Activated CD4-positive, CD25-positive, alpha-beta regulatory T cell treated with anti-CD3 and anti-CD28 coated beads, Interleukin-2, amount 50 U/mL, for 24 hours (primary cell): ENCODE measurements around the gene ARMH3.
A peak's percentile ranks its signal among the peaks of the same experiment; 100 is the strongest.

Experiments
- ATAC-seq, 2 donors: fragments of 150-1000 bp; cut with Tn5 transposase; one replicate each; pipeline ENCODE4 v1.10.0; 2021; ENCODE audit warnings: mild to moderate bottlenecking in 1 of 2, moderate library complexity in 1 of 2

ARMH3 gene

GRCh38 chr10:101938305-101939007 lies 117.5 kb downstream of the ARMH3 start:
- ATAC-seq, result no peak

- ATAC-seq, result no peak
Measured at GRCh38 chr10:101935431-101935830, 120.5 kb downstream of the ARMH3 start.

GRCh38 chr10:101934686-101935305 lies 121.2 kb downstream of the ARMH3 start:
- ATAC-seq, result no peak

- ATAC-seq, result no peak
Measured at GRCh38 chr10:101933976-101934375, 122.0 kb downstream of the ARMH3 start.

- peak; percentile 83 to 96 for ATAC-seq
Measured at GRCh38 chr10:101932183-101932582, 123.8 kb downstream of the ARMH3 start.

- no peak for ATAC-seq
Measured at GRCh38 chr10:101925027-101925426, 130.9 kb downstream of the ARMH3 start.

- no peak for ATAC-seq
Measured at GRCh38 chr10:101923256-101923655, 132.7 kb downstream of the ARMH3 start.

- ATAC-seq, result no peak
Measured at GRCh38 chr10:101922846-101923245, 133.1 kb downstream of the ARMH3 start.

GRCh38 chr10:101920546-101920945 lies 135.4 kb downstream of the ARMH3 start:
- ATAC-seq, result no peak

- ATAC-seq, result no peak
Measured at GRCh38 chr10:101919026-101919770, 136.8 kb downstream of the ARMH3 start.

- ATAC-seq, result no peak
Measured at GRCh38 chr10:101912561-101913179, 143.3 kb downstream of the ARMH3 start.

GRCh38 chr10:101906586-101907183 lies 149.3 kb downstream of the ARMH3 start:
- peak; percentile 62 to 67 for ATAC-seq

GRCh38 chr10:101905251-101905650 lies 150.7 kb downstream of the ARMH3 start:
- ATAC-seq, result no peak

- peak; percentile 36 to 43 for ATAC-seq
Measured at GRCh38 chr10:101903827-101904550, 152.0 kb downstream of the ARMH3 start.

- no peak for ATAC-seq
Measured at GRCh38 chr10:101902820-101903145, 153.2 kb downstream of the ARMH3 start.

- no peak for ATAC-seq
Measured at GRCh38 chr10:101902032-101902819, 153.7 kb downstream of the ARMH3 start.

GRCh38 chr10:101901340-101901739 lies 154.6 kb downstream of the ARMH3 start:
- ATAC-seq, result peak; percentile 54 to 60

- ATAC-seq, result no peak
Measured at GRCh38 chr10:101897633-101898032, 158.3 kb downstream of the ARMH3 start.

- ATAC-seq, result no peak
Measured at GRCh38 chr10:101896225-101896877, 159.6 kb downstream of the ARMH3 start.

GRCh38 chr10:101895781-101896180 lies 160.2 kb downstream of the ARMH3 start:
- peak; percentile 63 to 81 for ATAC-seq

GRCh38 chr10:101894742-101895141 lies 161.2 kb downstream of the ARMH3 start:
- ATAC-seq, result no peak
